GM19099 (cell line): ENCODE measurements around the gene EDC3.

ENCODE experiments used
- POLR2A ChIP-seq: IDR thresholded peaks from 3 replicates; pipeline ENCODE4 v1.6.1; 2011; ENCODE audit warnings: low read depth; ENCODE audit not compliant: insufficient read length; ENCODE audit errors: extremely low read depth

EDC3 gene

DNA sequence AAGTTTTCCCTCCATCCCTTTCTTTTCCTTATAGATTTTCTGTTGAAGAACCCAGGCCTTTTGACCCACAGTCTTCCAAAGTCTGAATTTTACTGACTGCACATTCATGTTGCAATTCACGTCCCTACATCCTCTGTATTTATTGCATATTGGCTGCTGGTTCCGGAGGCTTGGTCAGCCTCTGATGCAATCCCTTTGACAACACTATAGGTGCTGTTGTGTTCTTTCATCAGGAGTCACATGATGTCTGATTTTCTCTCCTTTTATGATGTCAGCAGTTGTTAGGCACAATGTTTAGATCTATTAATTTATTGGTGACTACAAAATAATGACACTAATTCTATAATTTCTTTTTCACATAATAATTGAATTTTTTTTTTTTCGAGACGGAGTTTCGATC is 20.8 kb upstream of the EDC3 start:
- no peak for TF ChIP-seq POLR2A

DNA sequence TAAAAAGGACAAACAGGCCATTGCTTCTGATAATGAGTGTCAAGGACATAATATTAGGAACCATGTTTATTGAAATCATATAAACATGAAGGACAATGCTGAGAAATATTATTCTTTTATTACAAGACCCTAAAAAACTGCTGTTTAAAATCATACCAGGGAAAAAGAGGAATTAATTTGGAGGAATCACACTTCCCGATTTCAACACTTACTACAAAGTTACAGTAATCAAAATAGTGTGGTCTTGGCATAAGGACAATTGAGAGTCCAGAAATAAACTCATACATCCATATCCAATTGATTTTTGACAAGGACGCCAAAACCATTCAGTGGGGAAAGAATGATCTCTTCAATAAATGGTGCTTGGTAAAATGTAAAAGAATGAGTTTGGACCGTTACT is 16.5 kb upstream of the EDC3 start:
- TF ChIP-seq POLR2A, result no peak

DNA sequence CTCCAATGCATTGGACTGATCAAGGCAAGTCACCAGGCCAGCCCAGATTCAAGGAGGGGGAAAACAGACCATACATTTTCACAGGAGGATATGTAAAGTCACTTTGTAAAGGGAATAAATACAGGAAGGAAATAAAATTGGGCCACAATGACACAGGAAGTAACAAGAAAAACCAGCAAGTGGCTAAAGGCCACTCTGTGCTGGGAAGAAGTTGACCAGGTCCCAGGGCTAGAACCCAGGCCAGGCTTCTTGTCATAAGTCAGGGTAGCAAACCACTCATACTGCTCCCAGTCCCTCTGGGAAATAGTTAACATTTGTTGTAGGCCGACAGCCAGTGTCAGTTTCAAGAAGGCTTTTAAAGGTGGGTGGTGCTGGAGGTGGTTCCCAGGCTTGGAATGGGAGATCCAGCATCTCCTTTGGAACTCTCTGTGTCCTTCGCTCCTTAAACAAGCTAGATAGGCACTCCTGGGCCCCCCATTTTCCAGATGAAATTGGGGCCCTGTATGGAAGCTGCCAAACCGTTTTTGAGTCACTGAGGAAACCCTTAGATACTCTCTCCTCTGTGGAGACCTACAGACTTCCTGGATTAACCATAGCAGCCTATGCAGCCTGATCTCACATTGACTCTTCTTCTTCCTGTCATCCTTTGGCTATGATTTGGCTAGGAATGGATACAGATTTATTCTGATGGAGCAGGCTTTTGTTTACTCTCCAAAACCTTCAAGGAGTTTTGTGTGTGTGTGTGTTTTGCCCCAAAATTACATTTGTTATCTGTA is 14.7 kb upstream of the EDC3 start:
- no peak for TF ChIP-seq POLR2A

DNA sequence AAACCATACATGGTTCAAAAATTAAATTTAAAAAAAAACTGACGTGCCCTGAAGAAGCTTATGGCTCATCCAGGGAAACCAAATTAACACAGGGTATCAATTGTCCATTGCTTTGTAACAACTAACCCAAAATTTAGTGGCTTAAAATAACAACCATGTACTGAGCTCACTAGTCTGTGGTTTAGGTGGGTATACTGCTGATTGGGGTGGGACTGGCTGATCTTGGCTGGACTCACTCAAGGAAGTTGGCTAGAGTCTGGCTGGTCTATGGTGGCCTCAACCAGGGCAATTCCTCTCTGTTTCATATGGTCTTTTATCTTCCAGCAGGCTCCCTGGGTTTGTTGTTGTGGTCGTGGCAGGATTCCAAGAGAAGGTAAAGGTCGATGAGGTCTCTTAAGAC is 14.1 kb upstream of the EDC3 start:
- TF ChIP-seq POLR2A, result no peak

DNA sequence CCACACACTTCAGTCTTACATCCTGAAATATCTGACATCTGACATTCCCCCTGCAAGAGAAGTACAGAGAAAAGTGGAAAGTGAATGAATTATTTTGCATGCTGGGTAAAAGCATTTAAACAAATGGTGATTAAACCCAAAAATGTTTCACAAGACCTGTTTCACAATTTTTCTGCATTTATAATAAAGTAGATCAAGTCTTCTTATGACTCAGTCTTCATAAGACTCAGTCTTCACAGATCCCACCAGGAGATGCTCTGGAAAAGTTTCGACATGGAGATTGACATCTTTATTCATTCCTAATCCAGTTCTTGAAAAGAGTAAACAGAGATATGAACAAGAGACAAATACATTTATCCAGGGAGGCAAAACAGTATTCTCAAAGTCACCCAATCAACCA is 13.2 kb upstream of the EDC3 start:
- TF ChIP-seq POLR2A, result no peak

DNA sequence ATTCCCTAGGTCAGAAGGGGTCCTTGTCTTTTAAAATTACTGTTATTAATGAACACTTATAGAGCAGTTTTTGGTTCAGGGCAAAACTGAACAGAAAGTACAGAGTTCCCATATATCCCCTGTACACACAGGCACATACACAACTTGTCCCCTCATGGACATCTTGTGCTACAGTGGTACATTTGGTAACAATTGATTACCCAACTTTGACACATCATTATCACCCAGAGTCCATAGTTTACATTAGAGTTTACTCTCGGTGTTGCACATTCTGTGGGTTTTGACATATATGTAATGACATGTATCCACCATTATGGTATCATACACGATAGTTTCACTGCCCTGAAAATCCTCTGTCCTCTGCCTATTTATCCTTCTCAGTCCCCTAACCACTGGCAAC is 984 bp upstream of the EDC3 start:
- TF ChIP-seq POLR2A, result no peak

DNA sequence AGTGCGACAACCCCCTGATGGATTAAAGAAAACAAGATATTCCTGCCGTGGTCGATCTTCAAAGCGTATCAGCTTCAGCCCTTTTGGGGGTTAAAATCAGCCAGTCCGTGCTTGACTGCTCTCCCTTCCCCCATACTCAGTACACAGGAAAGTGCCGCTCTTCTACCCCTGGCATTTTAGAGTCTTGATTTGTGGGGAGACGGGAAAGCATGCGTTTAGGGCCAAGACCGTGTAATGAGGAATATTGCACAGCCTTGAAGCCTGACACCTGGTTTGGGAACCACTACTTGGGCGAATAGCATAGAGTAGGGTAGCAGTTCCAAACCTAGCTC is 540 bp upstream of the EDC3 start:
- TF ChIP-seq POLR2A, result no peak

DNA sequence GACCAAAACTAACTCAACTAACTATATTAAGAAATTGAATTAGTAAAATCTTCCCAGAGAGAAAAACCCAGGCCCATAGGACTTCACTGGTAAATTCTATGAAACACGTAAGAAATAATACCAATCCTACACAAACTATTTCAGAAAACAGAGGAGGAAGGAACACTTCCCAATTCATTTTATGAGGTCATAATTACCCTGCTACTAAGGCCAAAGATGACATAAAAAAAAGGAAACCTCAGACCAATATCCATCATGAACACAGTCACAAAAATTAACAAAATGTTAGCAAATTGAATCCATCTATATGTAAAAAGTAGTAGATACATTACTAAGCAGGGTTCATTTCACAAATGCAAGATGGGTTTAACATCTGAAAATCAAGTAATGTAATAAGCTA is 3.5 kb downstream of the EDC3 start:
- TF ChIP-seq POLR2A, result no peak

DNA sequence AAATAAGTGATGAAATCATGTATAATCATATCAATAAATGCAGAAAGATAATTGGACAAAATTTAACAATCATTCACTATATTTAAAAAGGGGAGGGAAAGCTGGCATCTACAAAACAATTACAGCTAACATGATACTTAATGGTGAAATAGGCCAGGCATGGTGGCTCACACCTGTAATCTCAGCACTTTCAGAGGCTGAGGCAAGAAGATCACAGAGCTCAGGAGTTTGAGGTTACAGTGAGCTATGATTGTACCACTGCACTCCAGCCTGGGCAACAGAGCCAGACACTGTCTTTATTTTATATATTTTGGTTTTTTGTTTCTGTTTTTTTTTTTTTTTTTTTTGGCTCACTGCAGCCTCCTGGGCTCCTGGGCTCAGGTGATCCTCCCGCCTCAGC is 12.1 kb downstream of the EDC3 start:
- TF ChIP-seq POLR2A, result no peak

DNA sequence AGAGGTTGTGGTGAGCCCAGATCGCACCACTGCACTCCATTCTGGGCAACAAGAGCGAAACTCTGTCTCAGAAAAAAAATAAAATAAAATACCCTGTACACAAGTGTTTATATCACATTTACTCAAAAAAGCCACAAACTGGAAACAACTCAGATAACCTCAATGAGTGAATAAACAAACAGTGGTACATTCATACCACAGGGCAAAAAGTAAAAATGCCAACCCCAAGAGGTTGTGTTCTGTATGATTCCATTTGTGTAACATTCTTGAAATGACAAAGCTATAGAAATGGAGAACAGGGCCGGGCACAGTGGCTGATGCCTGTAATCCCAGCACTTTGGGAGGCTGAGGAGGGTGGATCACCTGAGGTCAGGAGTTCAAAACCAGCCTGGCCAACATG is 12.9 kb downstream of the EDC3 start:
- no peak for TF ChIP-seq POLR2A

DNA sequence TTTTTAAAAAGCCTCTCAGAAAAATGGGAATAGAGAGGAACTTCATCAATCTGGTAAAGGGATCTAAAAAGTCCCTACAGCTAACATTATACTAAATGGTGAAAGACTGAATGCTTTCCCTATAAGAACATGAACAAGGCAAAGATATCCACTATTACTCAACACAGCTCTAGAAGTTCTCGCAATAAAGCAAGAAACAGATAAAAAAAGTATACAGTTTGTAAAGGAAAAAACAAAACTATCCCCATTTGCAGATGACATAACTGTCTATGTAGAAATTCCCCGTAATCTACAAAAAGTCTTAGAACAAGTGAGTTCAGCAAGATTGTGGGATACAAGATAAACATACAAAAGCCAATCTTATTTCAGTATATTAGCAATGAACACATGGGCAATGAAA is 15.4 kb downstream of the EDC3 start:
- no peak for TF ChIP-seq POLR2A

DNA sequence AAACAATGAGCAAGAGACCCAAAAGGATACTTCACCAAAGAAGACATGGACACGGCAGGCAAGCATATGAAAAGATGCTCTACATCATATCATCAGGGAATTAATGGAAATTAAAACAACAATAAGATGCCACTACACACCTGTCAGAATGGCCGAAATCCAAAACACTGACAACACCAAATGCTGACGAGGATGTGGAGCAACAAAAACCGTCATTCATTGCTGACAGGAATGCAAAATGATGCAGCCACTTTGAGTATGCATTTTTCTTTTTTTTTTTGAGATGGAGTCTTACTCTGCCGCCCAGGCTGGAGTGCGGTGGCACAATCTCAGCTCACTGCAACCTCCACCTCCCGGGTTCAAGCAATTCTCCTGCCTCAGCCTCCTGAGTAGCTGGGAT is 19.0 kb downstream of the EDC3 start:
- TF ChIP-seq POLR2A, result no peak

DNA sequence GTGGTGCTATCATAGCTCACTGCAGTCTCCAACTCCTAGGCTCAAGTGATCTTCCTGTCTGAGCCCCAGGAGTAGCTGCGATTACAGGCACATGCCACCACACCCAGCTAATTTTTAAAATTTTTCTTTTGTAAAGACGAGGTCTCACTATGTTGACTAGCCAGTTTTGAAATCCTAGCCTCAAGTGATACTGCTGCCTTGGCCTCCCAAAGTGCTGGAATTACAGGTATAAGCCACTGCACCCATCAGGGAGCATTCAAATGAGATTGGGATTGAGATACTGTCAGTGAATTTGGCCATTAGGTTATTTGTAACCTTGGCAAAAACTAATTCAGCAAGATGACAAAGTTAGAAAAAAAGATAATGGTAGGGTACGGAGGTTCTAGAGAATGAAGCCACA is 21.7 kb downstream of the EDC3 start:
- TF ChIP-seq POLR2A, result no peak

DNA sequence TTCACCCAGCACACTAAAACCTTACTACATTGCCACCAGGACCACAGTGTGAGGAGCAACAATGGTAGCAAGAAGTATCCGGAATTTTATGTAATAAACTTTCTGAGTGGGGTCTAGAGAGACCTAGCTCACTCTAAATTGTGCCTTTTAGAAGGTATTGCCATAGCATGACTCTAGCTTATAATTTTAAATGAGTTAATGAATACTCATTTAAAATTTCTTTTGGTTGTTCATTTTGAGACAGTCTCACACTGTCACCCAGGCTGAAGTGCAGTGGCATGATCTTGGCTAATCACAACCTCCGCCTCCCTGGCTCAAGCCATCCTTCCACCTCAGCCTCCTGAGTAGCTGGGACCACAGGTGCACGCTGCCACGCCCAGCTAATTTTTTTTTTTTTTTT is 26.2 kb downstream of the EDC3 start:
- TF ChIP-seq POLR2A, result no peak

DNA sequence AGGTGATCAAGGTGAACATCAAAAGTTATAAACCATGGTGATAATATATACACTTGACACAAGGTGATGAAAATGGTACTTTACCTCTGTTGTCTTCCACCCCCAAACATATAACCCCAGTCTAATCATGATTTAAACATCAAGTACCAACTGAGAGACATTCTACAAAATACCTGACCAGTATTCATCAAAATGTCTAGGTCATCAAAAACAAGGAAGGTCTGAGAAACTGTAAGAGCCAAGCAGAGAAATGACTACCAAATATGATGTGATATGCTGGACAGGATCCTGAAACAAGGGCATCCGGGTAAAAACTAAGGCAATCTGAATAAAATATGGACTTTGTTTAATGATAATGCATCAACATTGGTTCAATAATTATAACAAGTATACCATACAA is 27.8 kb downstream of the EDC3 start:
- no peak for TF ChIP-seq POLR2A

DNA sequence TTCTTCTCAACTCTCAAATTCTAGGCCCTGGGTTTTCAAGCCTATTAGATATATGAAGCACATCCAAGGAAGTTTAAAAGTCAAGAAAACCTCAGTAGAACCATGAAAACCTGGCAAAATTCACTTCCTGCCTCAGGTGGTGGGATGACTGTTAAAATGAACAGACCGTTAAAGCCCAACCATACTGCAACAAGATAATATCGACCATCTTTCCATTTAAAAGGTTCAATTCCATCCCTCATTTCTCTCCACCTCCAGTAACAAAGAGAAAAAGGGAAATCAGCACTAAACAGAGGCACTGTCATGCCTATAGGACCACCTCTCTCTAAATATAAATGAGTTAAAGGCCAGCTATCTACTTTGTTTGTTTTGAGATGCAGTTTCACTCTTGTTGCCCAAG is 31.2 kb downstream of the EDC3 start:
- TF ChIP-seq POLR2A, result no peak

DNA sequence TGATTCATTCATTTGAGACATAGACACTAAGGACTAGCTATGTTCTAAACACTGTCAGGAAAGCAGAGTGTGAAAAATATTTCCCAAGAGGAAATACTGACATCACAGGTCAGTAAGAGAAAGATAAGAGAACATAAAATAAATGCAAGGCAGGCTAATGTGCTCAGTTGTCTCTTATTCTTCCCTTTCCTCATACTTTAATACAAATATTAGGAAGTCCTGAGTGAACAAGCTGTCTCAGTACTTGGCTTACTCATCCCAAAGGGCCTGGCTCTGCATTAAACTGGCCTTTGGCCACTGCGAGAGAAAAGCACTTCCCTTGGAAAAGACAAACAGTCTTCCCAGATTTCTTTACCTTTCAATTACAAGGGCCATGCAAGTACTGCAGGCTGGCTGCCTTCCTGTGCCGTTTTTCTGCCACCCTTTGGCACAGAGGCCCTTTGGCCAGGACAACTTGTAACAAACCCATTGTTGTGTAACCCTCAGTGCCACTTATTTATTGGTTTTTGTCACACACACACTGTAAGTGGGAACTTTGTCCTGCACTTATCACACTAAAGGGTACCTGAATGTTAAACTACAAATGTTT is 31.7 kb downstream of the EDC3 start:
- no peak for TF ChIP-seq POLR2A
